OCI-LY3 (cell line): ENCODE results near the gene ENDOD1.

Experiments used
- H2AFZ ChIP-seq: fragments of 200-600, 300-600 bp; shearing (Covaris generic); 2 replicates; pipeline ENCODE4 v1.6.0; 2014; ENCODE audit warnings: antibody characterized with exemption, low read depth, low read length
- H3K27ac ChIP-seq: fragments of 200-600, 300-600 bp; sonication (generic); 2 replicates; pipeline ENCODE4 v1.5.1; 2014; ENCODE audit warnings: mild to moderate bottlenecking, low read length, moderate library complexity, mixed read lengths
- H3K27me3 ChIP-seq: fragments of 200-600, 300-600 bp; sonication (generic); 2 replicates; pipeline ENCODE4 v1.6.1; 2014; ENCODE audit warnings: low read depth, low read length, mixed read lengths
- H3K36me3 ChIP-seq: fragments of 200-600, 300-600 bp; sonication (generic); replicated peaks from 2 replicates; pipeline ENCODE3; 2014; ENCODE audit warnings: low read depth, low read length, mixed read lengths
- H3K4me1 ChIP-seq: fragments of 300-600, 200-600 bp; sonication (generic); 2 replicates; pipeline ENCODE4 v1.6.1; 2014; ENCODE audit warnings: low read length, mixed read lengths
- H3K4me2 ChIP-seq: fragments of 200-600, 300-600 bp; sonication (generic); 2 replicates; pipeline ENCODE4 v1.6.1; 2014; ENCODE audit warnings: low read length, mixed read lengths
- H3K4me3 ChIP-seq: fragments of 300-600, 200-600 bp; sonication (generic); 2 replicates; pipeline ENCODE4 v1.5.1; 2014; ENCODE audit warnings: antibody characterized with exemption, mild to moderate bottlenecking, low read length, moderate library complexity
- H3K79me2 ChIP-seq: fragments of 300-600, 200-600 bp; shearing (Covaris generic); 2 replicates; pipeline ENCODE4 v1.6.1; 2014; ENCODE audit warnings: mild to moderate bottlenecking, low read length, mixed read lengths
- H3K9ac ChIP-seq: fragments of 300-600, 200-600 bp; shearing (Covaris generic); 2 replicates; pipeline ENCODE4 v1.6.0; 2014; ENCODE audit warnings: mild to moderate bottlenecking, low read length, moderate library complexity
- H3K9me3 ChIP-seq: fragments of 200-600, 300-600 bp; shearing (Covaris generic); 2 replicates; pipeline ENCODE4 v1.6.1; 2014; ENCODE audit warnings: low read length, mixed read lengths; ENCODE audit not compliant: insufficient read depth
- H4K20me1 ChIP-seq: fragments of 200-600, 300-600 bp; sonication (generic); 2 replicates; pipeline ENCODE4 v1.6.1; 2016; ENCODE audit warnings: low read length, mixed read lengths; ENCODE audit not compliant: insufficient read depth
- CTCF ChIP-seq: fragments of 200-600, 300-600 bp; sonication (generic); IDR thresholded peaks from 2 replicates; pipeline ENCODE4 v1.5.1; 2014; ENCODE audit warnings: antibody characterized with exemption, low read length, low read depth
- EZH2phosphoT487 ChIP-seq: fragments of 200-600 bp; shearing (Covaris generic); IDR thresholded peaks from 2 replicates; pipeline ENCODE4 v1.6.1; 2018; ENCODE audit warnings: antibody characterized with exemption, mixed run types, low read depth

Gene ENDOD1

GRCh38 chr11:95074792-95075563, 14.7 kb upstream of the ENDOD1 start:
- no peaks in the 10 kb centered on the region for H3K36me3 ChIP-seq
- H2AFZ ChIP-seq = no peak overlapping the region
- H3K4me3 ChIP-seq = no peak overlapping the region
- no peaks in the 10 kb centered on the region for H4K20me1 ChIP-seq
- peaks cover 8% of the 10 kb centered on the region for H3K4me1 ChIP-seq
- H3K27ac ChIP-seq = no peak overlapping the region
- H3K9ac ChIP-seq = no peak overlapping the region
- H3K4me2 ChIP-seq = no peak overlapping the region
- H3K79me2 ChIP-seq = no peaks in the 10 kb centered on the region
- H3K9me3 ChIP-seq = no peaks in the 10 kb centered on the region
- TF ChIP-seq EZH2phosphoT487 (no peak), CTCF (no peak)
- H3K27me3 ChIP-seq = no peaks in the 10 kb centered on the region

- no peak overlapping the region for H2AFZ ChIP-seq
- no peak overlapping the region for H3K27ac ChIP-seq
- TF ChIP-seq EZH2phosphoT487 = no peak
- no peak for TF ChIP-seq CTCF
- no peaks in the 10 kb centered on the region for H3K79me2 ChIP-seq
- H3K4me1 ChIP-seq = peaks cover 8% of the 10 kb centered on the region
- H3K4me2 ChIP-seq = peak overlapping the region; percentile 17; the same call in 1 of the 2 replicates
- H3K36me3 ChIP-seq = no peaks in the 10 kb centered on the region
- H3K9me3 ChIP-seq = no peaks in the 10 kb centered on the region
- H3K9ac ChIP-seq = no peak overlapping the region
- H3K27me3 ChIP-seq = no peaks in the 10 kb centered on the region
- no peaks in the 10 kb centered on the region for H4K20me1 ChIP-seq
- no peak overlapping the region for H3K4me3 ChIP-seq
These were observed 13.2 kb upstream of the ENDOD1 start for GRCh38 chr11:95076416-95076815.

DNA sequence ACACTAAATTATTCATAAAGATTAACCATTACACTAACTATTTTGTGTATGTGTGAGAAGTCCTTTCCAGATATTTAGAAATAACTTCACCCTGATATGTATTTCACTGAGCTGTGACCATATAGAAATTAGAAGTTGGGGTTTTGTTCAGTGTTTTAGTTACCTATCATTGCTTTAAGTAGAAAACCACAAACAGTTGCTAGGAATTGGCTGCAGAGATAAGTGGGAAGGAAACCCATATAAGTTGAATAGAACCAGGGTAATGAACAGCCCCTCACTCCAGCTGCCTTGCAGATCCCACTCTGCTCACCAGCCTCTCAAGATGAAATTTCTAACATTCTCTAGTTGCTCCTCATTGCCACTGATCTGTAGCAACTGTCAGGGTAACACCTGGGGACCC, 12.7 kb upstream of the ENDOD1 start:
- H3K4me1 ChIP-seq = peaks cover 8% of the 10 kb centered on the region
- no peak overlapping the region for H3K4me2 ChIP-seq
- no peaks in the 10 kb centered on the region for H3K36me3 ChIP-seq
- no peak overlapping the region for H3K4me3 ChIP-seq
- H2AFZ ChIP-seq = no peak overlapping the region
- H3K79me2 ChIP-seq = no peaks in the 10 kb centered on the region
- H3K9me3 ChIP-seq = no peaks in the 10 kb centered on the region
- no peaks in the 10 kb centered on the region for H3K27me3 ChIP-seq
- H3K9ac ChIP-seq = no peak overlapping the region
- TF ChIP-seq EZH2phosphoT487 (no peak), CTCF (no peak)
- no peak overlapping the region for H3K27ac ChIP-seq
- H4K20me1 ChIP-seq = no peaks in the 10 kb centered on the region

- no peaks in the 10 kb centered on the region for H3K9me3 ChIP-seq
- H3K27me3 ChIP-seq = no peaks in the 10 kb centered on the region
- TF ChIP-seq CTCF = no peak
- TF ChIP-seq EZH2phosphoT487 = no peak
- no peak overlapping the region for H3K4me3 ChIP-seq
- peaks cover 8% of the 10 kb centered on the region for H3K4me1 ChIP-seq
- H3K36me3 ChIP-seq = no peaks in the 10 kb centered on the region
- no peak overlapping the region for H3K27ac ChIP-seq
- H2AFZ ChIP-seq = no peak overlapping the region
- no peaks in the 10 kb centered on the region for H3K79me2 ChIP-seq
- H3K9ac ChIP-seq = no peak overlapping the region
- no peak overlapping the region for H3K4me2 ChIP-seq
- H4K20me1 ChIP-seq = no peaks in the 10 kb centered on the region
These were observed 11.1 kb upstream of the ENDOD1 start for GRCh38 chr11:95078526-95078925.
